ENCODE results near the gene PLIN3. TPM values are rescaled to one million over a fixed set of nuclear protein-coding genes. Genes with fewer than 3 reads are reported as not detected.
"Not testable (repeated sequence)": the region's sequence is repeated elsewhere in the genome, so short reads cannot be mapped to it uniquely, and the experiment has no call there.

PLIN3 gene
- total RNA-seq, 2 donors from 2014 or later: 61.3 to 76.5 TPM

DNA sequence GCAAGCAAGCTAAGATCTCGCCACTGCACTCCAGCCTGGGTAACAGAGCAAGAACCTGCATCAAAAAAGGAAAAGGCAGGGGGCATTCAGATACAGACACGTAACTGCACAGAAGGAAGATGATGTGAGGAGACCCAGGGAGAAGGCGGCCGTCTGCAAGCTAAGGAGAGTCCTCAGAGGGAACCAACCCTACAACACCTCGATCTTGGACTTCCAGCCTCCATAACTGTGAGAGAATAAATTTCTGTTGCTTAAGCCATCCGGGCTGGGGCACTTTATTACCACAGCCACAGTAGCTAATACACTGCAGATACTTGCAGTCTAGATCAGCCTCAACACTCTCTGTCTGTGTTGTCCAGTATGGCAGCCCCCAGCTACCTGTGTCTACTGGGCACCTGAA is 43.9 kb downstream of the PLIN3 start:
- 90% methylated on average over 6 of the region's 6 CpGs for WGBS
- Histone ChIP-seq H3K4me1 (replicated peaks) (no peaks in the 10 kb centered on the region), H3K27ac (no peak overlapping the region), H3K4me3 (no peak overlapping the region), H3K36me3 (no peaks in the 10 kb centered on the region), H3K27me3 (replicated peaks; ENCODE audit: insufficient read depth) (no peaks in the 10 kb centered on the region), H3K9me3 (no peaks in the 10 kb centered on the region)
- intact Hi-C loops (cut with DNase I): no loop called here
- no peak for DNase-seq (ENCODE audit: low spot score)
- no peak for TF ChIP-seq POLR2AphosphoS5 (IDR thresholded peaks at IDR 0.05)
- TF ChIP-seq POLR2A (IDR thresholded peaks at IDR 0.05): no peak
- TF ChIP-seq, protein P1, sequence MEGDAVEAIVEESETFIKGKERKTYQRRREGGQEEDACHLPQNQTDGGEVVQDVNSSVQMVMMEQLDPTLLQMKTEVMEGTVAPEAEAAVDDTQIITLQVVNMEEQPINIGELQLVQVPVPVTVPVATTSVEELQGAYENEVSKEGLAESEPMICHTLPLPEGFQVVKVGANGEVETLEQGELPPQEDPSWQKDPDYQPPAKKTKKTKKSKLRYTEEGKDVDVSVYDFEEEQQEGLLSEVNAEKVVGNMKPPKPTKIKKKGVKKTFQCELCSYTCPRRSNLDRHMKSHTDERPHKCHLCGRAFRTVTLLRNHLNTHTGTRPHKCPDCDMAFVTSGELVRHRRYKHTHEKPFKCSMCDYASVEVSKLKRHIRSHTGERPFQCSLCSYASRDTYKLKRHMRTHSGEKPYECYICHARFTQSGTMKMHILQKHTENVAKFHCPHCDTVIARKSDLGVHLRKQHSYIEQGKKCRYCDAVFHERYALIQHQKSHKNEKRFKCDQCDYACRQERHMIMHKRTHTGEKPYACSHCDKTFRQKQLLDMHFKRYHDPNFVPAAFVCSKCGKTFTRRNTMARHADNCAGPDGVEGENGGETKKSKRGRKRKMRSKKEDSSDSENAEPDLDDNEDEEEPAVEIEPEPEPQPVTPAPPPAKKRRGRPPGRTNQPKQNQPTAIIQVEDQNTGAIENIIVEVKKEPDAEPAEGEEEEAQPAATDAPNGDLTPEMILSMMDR (IDR thresholded peaks at IDR 0.05): no peak

DNA sequence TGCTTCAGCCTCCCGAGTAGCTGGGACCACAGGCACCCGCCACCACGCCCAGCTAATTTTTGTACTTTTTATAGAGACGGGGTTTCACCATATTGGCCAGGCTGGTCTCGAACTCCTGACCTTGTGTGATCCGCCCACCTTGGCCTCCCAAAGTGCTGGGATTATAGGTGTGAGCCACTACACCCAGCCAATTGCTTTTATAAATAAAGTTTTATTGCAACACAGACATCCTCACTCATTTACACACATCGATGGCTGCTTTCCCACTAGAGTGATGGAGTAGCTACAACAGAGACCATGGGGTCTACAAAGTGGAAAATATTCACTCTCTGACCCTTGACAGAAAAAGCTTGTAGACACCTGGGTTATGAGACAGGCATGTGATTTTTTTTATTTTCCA is 45.1 kb downstream of the PLIN3 start:
- H3K4me1 ChIP-seq (replicated peaks); H3K36me3 ChIP-seq; H3K4me3 ChIP-seq; H3K27me3 ChIP-seq (replicated peaks; ENCODE audit: insufficient read depth); H3K27ac ChIP-seq; intact Hi-C loops (cut with DNase I); DNase-seq (ENCODE audit: low spot score); H3K9me3 ChIP-seq: not testable (repeated sequence)
- WGBS: 94% methylated on average over 7 of the region's 7 CpGs

DNA sequence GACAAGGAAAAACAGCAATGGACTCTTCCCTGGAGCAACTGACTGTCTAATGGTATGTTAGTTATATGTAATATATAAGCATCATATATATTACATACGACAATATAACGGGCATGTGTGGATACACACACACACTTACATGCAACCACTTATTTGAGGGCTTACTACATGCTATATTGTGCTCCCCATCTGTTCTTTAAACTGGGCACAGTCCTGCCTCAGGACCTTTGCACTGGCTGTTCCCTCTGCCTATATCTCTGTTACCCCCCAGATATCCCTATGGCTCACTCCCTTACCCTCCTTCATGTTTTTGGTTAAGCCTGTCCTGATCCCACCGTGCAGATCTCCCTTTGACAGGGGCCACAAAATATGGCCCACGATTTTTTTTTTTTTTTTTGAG is 46.2 kb downstream of the PLIN3 start:
- DNase-seq (ENCODE audit: low spot score): no peak
- no peaks in the 10 kb centered on the region for H3K4me1 ChIP-seq (replicated peaks)
- intact Hi-C loops (cut with DNase I): no loop called here
- no peak overlapping the region for H3K4me3 ChIP-seq
- TF ChIP-seq POLR2A (IDR thresholded peaks at IDR 0.05) (no peak), POLR2AphosphoS5 (IDR thresholded peaks at IDR 0.05) (no peak)
- TF ChIP-seq, protein P1 (IDR thresholded peaks at IDR 0.05): no peak
- H3K27me3 ChIP-seq (replicated peaks; ENCODE audit: insufficient read depth): no peaks in the 10 kb centered on the region
- whole genome bisulfite sequencing: 86% methylated on average over 4 of the region's 4 CpGs
- no peak overlapping the region for H3K27ac ChIP-seq
- H3K9me3 ChIP-seq: no peaks in the 10 kb centered on the region
- H3K36me3 ChIP-seq: no peaks in the 10 kb centered on the region

DNA sequence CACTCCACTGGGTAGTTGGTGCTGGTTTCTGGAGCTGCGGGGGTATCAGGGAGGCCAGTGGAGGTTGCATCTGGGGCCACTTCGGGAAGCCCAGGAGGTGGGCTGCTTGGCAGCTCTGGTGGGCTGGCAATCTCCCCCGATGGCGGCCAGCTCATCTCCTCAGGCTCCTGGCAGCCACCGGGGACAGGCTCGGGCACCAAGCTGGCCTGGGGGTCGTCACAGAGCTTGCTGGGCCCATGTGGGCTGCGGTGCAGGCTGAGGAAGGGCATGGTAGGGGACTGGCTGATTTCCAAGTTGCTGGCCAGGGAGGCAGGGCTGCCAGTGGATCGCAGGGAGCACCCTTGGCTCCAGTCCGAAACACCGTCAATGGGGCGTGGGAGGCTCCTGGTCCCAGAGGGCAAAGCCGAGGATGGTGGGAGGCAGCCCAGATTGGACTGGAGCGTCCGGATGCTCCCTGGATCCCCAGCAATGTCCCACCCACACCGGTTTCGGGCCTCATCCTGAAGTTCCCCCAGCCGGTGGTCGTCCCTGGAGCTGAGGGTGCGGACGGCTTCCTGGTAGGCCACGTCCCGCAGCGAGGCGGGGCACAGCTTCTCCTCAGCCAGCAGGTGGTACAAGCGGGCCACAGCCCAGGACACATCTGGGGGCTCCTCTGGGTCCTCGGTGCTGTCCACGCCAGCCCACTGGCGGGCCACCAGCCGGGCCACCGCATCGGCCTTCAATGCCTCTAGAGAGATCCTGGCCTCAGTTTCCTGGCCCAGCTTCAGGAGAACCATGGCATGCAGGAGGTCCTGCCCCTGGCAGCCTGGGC is 49.8 kb downstream of the PLIN3 start:
- Histone ChIP-seq H3K36me3 (no peaks in the 10 kb centered on the region), H3K27ac (no peak overlapping the region), H3K4me1 (replicated peaks) (no peaks in the 10 kb centered on the region), H3K27me3 (replicated peaks; ENCODE audit: insufficient read depth) (no peaks in the 10 kb centered on the region), H3K9me3 (no peaks in the 10 kb centered on the region), H3K4me3 (no peak overlapping the region)
- 86% methylated on average over 30 of the region's 32 CpGs for WGBS
- intact Hi-C loops (cut with DNase I): no loop called here
- no peak for DNase-seq (ENCODE audit: low spot score)
- TF ChIP-seq POLR2AphosphoS5 (IDR thresholded peaks at IDR 0.05) (no peak), POLR2A (IDR thresholded peaks at IDR 0.05) (no peak)
- TF ChIP-seq, protein P1 (IDR thresholded peaks at IDR 0.05): no peak

DNA sequence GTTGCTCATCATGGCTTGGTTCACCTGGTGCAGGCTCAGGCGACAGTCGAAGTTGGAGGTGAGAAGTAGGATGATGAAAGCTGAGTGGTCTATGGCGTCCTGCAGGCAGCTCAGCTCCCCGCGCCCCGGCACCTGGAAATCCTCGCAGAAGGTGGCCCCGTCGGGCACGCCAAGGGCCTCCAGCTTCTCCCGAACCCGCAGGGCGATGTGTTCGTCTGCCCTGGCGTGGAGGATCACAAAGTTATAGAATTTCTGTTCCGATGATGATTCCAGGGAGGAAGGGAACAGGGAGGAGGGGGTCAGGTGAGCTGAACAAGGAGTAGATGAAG is 50.6 kb downstream of the PLIN3 start:
- Histone ChIP-seq H3K27ac (no peak overlapping the region), H3K27me3 (replicated peaks; ENCODE audit: insufficient read depth) (no peaks in the 10 kb centered on the region), H3K4me3 (no peak overlapping the region), H3K4me1 (replicated peaks) (no peaks in the 10 kb centered on the region), H3K9me3 (no peaks in the 10 kb centered on the region), H3K36me3 (no peaks in the 10 kb centered on the region)
- no peak for DNase-seq (ENCODE audit: low spot score)
- 92% methylated on average over 16 of the region's 16 CpGs for WGBS
- TF ChIP-seq, protein P1 (IDR thresholded peaks at IDR 0.05): no peak
- TF ChIP-seq POLR2AphosphoS5 (IDR thresholded peaks at IDR 0.05): no peak
- TF ChIP-seq POLR2A (IDR thresholded peaks at IDR 0.05): no peak
- intact Hi-C loops (cut with DNase I): no loop called here

Measured in prostate gland (tissue), 2 donors.